Measurements from ENCODE around the gene SMC5. TPM values are rescaled to one million over a fixed set of nuclear protein-coding genes. Genes with fewer than 3 reads are reported as not detected.

SMC5 gene
- total and polyA plus RNA-seq, 2 experiments from 2014 or later, result 9.0 to 15.3 TPM

GRCh38 chr9:70389188-70389587 is 130.4 kb downstream of the SMC5 start:
- TF ChIP-seq, protein P1, sequence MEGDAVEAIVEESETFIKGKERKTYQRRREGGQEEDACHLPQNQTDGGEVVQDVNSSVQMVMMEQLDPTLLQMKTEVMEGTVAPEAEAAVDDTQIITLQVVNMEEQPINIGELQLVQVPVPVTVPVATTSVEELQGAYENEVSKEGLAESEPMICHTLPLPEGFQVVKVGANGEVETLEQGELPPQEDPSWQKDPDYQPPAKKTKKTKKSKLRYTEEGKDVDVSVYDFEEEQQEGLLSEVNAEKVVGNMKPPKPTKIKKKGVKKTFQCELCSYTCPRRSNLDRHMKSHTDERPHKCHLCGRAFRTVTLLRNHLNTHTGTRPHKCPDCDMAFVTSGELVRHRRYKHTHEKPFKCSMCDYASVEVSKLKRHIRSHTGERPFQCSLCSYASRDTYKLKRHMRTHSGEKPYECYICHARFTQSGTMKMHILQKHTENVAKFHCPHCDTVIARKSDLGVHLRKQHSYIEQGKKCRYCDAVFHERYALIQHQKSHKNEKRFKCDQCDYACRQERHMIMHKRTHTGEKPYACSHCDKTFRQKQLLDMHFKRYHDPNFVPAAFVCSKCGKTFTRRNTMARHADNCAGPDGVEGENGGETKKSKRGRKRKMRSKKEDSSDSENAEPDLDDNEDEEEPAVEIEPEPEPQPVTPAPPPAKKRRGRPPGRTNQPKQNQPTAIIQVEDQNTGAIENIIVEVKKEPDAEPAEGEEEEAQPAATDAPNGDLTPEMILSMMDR (IDR thresholded peaks at IDR 0.05; ENCODE audit: low read depth, low read length), result no peak
- Histone ChIP-seq H3K4me3 (no peak overlapping the region), H3K4me1 (ENCODE audit: low read depth) (peaks cover 5% of the 10 kb centered on the region), H3K9me3 (ENCODE audit: low read depth) (no peaks in the 10 kb centered on the region), H3K36me3 (no peaks in the 10 kb centered on the region), H3K27me3 (peaks cover 33% of the 10 kb centered on the region), H3K27ac (no peak overlapping the region)
- DNase-seq (ENCODE audit: low read depth in 1 of 2, low spot score in 1 of 2), result no peak

- peaks cover 28% of the 10 kb centered on the region for H3K27me3 ChIP-seq
- no peaks in the 10 kb centered on the region for H3K36me3 ChIP-seq
- H3K4me3 ChIP-seq, result no peak overlapping the region
- peaks cover 5% of the 10 kb centered on the region for H3K4me1 ChIP-seq (ENCODE audit: low read depth)
- H3K9me3 ChIP-seq (ENCODE audit: low read depth), result no peaks in the 10 kb centered on the region
- peak; percentile 62 to 71 for DNase-seq (ENCODE audit: low read depth in 1 of 2, low spot score in 1 of 2)
- no peak overlapping the region for H3K27ac ChIP-seq
- TF ChIP-seq, protein P1 (IDR thresholded peaks at IDR 0.05; ENCODE audit: low read depth, low read length), result no peak
Observed at GRCh38 chr9:70389621-70390266, 131.0 kb downstream of the SMC5 start.

DNA sequence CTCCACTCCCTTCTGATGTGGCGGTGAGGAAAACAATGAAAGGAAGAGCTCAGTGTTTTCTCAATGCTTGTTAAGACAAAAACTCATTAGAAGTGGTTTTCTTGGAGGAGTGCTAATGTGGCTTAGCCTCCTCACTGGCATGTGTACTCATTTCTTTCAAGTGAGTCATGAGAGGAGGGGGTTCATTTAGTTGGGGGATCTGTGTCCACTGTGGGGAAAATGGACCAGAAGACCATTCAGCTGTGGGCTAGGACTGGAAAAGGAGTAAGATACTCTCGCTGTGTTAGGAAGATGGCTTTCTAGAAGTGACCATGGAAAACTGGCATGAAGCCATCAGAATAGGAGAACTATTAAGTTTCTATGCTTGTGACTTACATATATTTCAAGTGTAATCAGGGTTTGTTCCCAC is 132.2 kb downstream of the SMC5 start:
- H3K9me3 ChIP-seq (ENCODE audit: low read depth), result no peaks in the 10 kb centered on the region
- H3K27me3 ChIP-seq, result peaks cover 18% of the 10 kb centered on the region
- TF ChIP-seq, protein P1 (IDR thresholded peaks at IDR 0.05; ENCODE audit: low read depth, low read length), result no peak
- no peak overlapping the region for H3K4me3 ChIP-seq
- no peaks in the 10 kb centered on the region for H3K36me3 ChIP-seq
- H3K27ac ChIP-seq, result no peak overlapping the region
- H3K4me1 ChIP-seq (ENCODE audit: low read depth), result peaks cover 5% of the 10 kb centered on the region
- DNase-seq (ENCODE audit: low read depth in 1 of 2, low spot score in 1 of 2), result peak in 1 of 2 donors; percentile 65

- H3K27ac ChIP-seq, result no peak overlapping the region
- TF ChIP-seq, protein P1 (IDR thresholded peaks at IDR 0.05; ENCODE audit: low read depth, low read length), result peak; percentile 32
- H3K36me3 ChIP-seq, result no peaks in the 10 kb centered on the region
- DNase-seq (ENCODE audit: low read depth in 1 of 2, low spot score in 1 of 2), result no peak
- H3K9me3 ChIP-seq (ENCODE audit: low read depth), result no peaks in the 10 kb centered on the region
- H3K27me3 ChIP-seq, result peaks cover 7% of the 10 kb centered on the region
- no peak overlapping the region for H3K4me3 ChIP-seq
- H3K4me1 ChIP-seq (ENCODE audit: low read depth), result peaks cover 5% of the 10 kb centered on the region
Observed at GRCh38 chr9:70392189-70392588, 133.4 kb downstream of the SMC5 start.

- no peak overlapping the region for H3K27ac ChIP-seq
- H3K4me3 ChIP-seq, result no peak overlapping the region
- H3K4me1 ChIP-seq (ENCODE audit: low read depth), result peaks cover 5% of the 10 kb centered on the region
- H3K36me3 ChIP-seq, result no peaks in the 10 kb centered on the region
- H3K27me3 ChIP-seq, result peaks cover 7% of the 10 kb centered on the region
- DNase-seq (ENCODE audit: low read depth in 1 of 2, low spot score in 1 of 2), result no peak
- TF ChIP-seq, protein P1 (IDR thresholded peaks at IDR 0.05; ENCODE audit: low read depth, low read length), result no peak
- no peaks in the 10 kb centered on the region for H3K9me3 ChIP-seq (ENCODE audit: low read depth)
Observed at GRCh38 chr9:70392850-70393249, 134.1 kb downstream of the SMC5 start.

All from cardiac muscle cell (in vitro differentiated cells and primary cell).